Muscle of leg (tissue), 11 donors: ENCODE data around the gene RAD51B. TPM values are rescaled to one million over a fixed set of nuclear protein-coding genes. Genes with fewer than 3 reads are reported as not detected.

Experiments used
- DNase-seq: peaks from one replicate; pipeline ENCODE4 v3.0.0; 2013
- H3K27ac ChIP-seq: one replicate; pipeline ENCODE4 v1.5.1; 2013; ENCODE audit warnings: mild to moderate bottlenecking, low read length, control low read depth
- H3K27me3 ChIP-seq: one replicate; pipeline ENCODE4 v1.6.1; 2013; ENCODE audit warnings: low read length; ENCODE audit not compliant: control insufficient read depth, insufficient read depth
- H3K36me3 ChIP-seq: one replicate; pipeline ENCODE4 v1.6.1; 2013; ENCODE audit warnings: low read length; ENCODE audit not compliant: control insufficient read depth, insufficient read depth
- H3K4me1 ChIP-seq: one replicate; pipeline ENCODE4 v1.6.1; 2013; ENCODE audit warnings: low read length; ENCODE audit not compliant: control insufficient read depth, insufficient read depth
- H3K4me3 ChIP-seq: one replicate; pipeline ENCODE4 v1.5.1; 2013; ENCODE audit warnings: low read length, control low read depth
- H3K9me3 ChIP-seq: replicated peaks from 2 replicates; pipeline ENCODE4 v1.6.1; 2013; ENCODE audit warnings: low read depth, low read length; ENCODE audit not compliant: control insufficient read depth
- WGBS: methylation state at CpG from one replicate; pipeline ENCODE4 v1.1.5; 2013; ENCODE audit warnings: missing lambda C conversion rate; ENCODE audit not compliant: insufficient coverage; 5-methylcytosine and 5-hydroxymethylcytosine counted together
- polyA plus RNA-seq, 8 donors: library from polyadenylated mRNA; unstranded; fragments of 120-200 nt; gene quantifications; one replicate each; pipeline versions ENCODE4 v1.2.1 to v1.2.3, GENCODE V29; 2013; ENCODE audit warnings: inconsistent platforms in 1 of 8, low replicate concordance in 1 of 8; ENCODE audit not compliant: insufficient read length in 8 of 8, insufficient read depth in 1 of 8
- total RNA-seq: library from RNA; stranded (reverse); fragments of 120-200 nt; gene quantifications from one replicate; pipeline ENCODE4 v1.2.4, GENCODE V29; 2013

RAD51B gene
- total and polyA plus RNA-seq, 9 donors, result 6.0 to 16.5 (median 7.2) TPM

DNA sequence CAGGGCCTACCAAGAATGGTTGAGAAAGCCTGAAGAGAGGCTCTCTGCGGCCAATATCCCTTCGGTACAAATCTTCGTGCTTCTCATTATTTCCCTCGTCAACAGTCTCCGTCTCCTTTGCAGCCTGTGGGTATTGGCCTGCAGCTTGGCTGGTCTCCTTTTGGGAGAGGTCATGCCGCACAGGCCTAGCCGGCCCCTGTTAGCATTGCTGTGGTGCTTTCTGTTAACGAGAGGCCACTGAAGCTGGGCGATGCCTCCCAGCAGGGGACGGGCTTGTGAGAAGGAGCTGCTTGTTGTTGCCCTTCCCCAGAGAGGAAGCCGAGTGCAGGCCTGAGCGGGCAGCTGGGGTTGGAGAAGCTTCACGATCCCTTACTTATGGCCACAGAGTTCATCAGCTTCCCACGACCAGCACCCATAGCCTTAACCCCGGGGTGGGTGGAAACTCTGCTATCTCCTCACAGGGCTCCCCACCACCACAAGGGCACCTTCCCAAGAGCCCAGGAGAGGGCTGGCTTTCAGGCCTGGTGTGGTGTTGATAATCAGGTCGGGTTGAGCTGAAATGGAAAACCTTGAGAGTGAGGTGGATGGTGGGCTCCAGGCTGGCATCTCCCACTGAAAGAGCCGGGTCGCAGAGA lies 744.7 kb downstream of the RAD51B start:
- Histone ChIP-seq H3K9me3 (no peaks in the 10 kb centered on the region), H3K4me1 (peaks cover 61% of the 10 kb centered on the region), H3K27ac (peak overlapping the region; percentile 74), H3K27me3 (no peaks in the 10 kb centered on the region), H3K4me3 (no peak overlapping the region), H3K36me3 (no peaks in the 10 kb centered on the region)
- 69% methylated on average over 8 of the region's 18 CpGs for WGBS
- DNase-seq, result peak; percentile 69

DNA sequence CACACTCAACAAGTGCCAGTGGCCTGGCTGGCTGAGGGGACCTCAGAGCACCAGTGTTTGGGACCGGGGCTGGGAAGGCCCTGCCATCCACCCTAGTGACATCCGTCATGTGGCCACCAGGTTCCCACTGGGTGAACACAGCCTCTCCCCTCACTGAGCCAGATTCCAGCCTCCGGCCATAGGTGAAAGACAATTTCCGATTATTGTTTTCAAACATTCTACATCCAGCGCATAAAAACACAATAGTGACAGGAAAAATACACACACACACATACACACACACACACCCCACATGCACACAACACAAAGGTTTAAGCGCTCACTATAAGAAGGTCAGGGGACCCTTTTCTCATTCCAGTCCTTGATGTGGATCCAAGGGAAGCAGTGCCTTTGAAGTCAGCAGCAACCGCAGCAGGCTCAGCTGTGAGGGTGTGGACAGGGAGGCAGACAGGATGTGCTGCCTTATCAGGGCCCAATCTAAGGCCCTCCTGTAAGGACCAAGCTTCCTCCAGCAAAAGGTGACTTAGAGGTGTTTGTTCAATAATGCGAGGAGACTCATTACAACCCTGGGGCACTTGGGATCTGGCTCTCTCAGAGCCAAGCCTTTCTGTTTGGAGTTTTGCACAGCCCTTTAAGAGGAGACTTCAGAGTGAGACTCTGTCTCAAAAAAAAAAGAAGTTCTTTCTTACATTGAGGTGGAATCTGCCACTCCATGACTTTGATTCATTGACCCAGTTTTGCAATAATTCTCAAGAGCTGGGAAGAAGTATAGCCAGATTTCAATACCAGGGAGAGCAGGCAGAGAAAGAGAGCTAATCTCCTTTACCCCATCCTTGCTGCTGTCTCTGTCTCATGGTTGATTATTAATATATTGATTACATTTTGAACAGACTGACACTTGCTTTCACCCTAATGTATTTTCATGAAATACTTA lies 745.5 kb downstream of the RAD51B start:
- H3K27me3 ChIP-seq, result no peaks in the 10 kb centered on the region
- H3K4me3 ChIP-seq, result no peak overlapping the region
- peak; percentile 67 for DNase-seq
- 76% methylated on average over 6 of the region's 8 CpGs for WGBS
- H3K36me3 ChIP-seq, result no peaks in the 10 kb centered on the region
- H3K27ac ChIP-seq, result peak overlapping the region; percentile 74
- peaks cover 69% of the 10 kb centered on the region for H3K4me1 ChIP-seq
- no peaks in the 10 kb centered on the region for H3K9me3 ChIP-seq

DNA sequence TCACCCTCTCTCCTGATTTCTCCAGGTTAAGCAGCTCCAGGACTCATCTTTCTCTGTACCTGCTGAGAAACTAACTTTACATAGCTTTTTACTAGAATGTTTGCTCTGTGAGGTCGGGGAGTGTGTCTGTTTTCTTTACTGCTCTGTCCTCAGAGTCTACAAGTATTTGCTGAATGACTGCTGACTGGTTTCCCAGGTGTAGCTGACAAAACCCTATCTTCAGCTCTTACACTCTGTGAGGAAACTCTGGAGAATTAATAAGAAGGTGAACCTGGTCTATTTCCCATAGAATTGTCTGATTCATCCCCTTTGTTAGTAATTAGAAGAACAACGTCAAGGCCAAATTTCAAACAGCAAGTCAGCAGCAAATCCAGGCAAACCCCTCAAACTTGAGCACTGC lies 746.5 kb downstream of the RAD51B start:
- no peak overlapping the region for H3K4me3 ChIP-seq
- DNase-seq, result no peak
- no CpG with 5 or more reads among the region's 2 CpGs for WGBS
- peaks cover 66% of the 10 kb centered on the region for H3K4me1 ChIP-seq
- H3K9me3 ChIP-seq, result peaks cover 2% of the 10 kb centered on the region
- no peak overlapping the region for H3K27ac ChIP-seq
- no peaks in the 10 kb centered on the region for H3K27me3 ChIP-seq
- no peaks in the 10 kb centered on the region for H3K36me3 ChIP-seq

DNA sequence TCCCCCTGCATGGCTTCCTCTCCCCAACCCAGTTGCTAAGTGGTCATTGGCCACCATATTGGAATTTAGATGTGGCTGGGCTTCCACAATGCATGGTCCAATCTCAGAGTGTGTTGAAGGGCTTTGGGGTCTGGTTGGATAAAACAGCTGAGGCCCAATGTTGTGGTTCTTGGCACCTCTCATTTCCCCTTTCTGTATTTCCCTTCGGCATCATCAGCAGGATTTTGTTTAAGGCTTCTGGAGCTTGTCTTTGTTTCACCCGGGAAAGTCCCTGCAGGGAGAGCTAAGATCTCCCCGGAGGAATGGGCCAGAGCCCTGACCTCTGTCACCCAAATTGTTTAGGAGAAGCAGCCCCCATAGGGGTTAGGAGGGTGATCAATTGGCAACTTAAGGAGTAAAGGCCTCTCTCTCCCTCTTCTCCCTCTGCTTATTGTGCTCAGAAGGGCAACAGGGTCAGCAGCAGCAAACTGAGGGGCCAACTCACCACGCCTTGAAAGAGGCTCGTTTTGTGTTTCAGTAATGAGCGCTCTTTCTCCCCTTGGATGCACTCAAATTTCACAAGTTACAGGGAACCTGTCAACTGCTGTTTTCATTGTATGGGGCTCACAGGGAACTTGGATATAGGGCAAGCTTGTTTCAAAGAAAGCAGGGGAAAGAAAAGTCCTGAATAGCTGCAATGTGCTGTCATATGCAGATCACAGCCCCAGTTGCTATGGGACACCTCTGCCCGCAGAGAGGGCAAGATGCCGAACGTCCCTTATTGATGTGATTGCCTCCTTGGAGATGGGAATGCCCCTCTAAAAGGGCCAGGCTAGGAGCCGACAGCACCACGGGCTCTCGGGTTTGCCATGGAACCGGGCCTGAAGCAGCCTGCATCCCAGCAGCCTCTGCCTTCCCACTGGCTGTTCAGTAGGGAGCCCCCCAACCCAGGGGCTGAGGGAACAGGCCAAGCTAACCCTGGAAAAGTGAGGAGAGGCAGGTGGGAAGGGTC lies 749.6 kb downstream of the RAD51B start:
- Histone ChIP-seq H3K4me1 (peaks cover 35% of the 10 kb centered on the region), H3K36me3 (no peaks in the 10 kb centered on the region), H3K27me3 (no peaks in the 10 kb centered on the region), H3K27ac (no peak overlapping the region), H3K9me3 (peaks cover 7% of the 10 kb centered on the region), H3K4me3 (no peak overlapping the region)
- DNase-seq, result no peak
- WGBS, result 93% methylated on average over 7 of the region's 13 CpGs

DNA sequence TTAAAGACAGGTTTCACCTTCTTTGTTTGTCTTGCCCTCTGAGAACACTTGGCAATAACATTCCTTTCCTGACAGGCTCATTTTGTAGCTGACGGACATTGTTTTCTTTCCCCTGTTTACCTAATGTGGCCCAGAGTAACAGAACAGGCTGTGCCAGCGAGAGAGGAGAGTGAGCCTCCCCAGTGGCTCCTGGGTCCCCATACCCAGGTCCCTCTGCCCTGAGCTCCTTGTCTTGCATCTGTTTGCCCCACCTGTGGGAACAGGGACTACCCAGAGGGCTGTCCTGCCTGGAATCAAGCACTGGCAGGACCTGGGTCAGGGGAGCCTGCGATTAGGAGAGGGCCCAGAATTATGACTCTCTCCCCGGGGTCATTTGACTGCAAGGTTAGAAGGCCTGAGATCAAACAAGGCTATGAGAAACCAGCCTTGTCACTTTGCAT lies 750.4 kb downstream of the RAD51B start:
- Histone ChIP-seq H3K4me1 (peaks cover 33% of the 10 kb centered on the region), H3K27ac (no peak overlapping the region), H3K9me3 (peaks cover 7% of the 10 kb centered on the region), H3K36me3 (no peaks in the 10 kb centered on the region), H3K4me3 (no peak overlapping the region), H3K27me3 (no peaks in the 10 kb centered on the region)
- WGBS, result 89% methylated on average over 4 of the region's 4 CpGs
- no peak for DNase-seq

DNA sequence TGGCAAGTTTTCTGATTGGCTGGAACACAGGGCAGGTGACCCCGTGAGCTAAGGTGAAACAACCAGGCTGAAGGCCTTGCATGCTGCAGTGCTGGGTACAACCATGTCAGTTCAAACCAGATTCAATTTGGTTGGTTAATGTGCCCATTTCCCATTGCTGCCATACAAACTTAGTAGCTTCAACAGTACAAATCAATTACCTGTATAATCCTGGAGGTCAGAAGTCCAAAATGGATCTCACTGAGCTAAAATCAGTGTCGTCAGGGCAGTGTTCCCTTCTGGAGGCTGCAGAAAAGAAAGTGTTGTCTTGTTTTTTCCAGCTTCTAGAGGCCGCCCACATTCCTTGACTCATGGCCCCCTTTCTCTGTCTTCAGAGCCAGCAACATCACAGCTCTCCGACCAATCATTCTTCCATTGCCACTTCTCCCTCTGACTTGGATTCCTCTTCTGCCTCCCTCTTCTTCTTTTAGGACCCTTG lies 751.6 kb downstream of the RAD51B start:
- H3K27ac ChIP-seq, result no peak overlapping the region
- H3K4me1 ChIP-seq, result peaks cover 29% of the 10 kb centered on the region
- H3K9me3 ChIP-seq, result peaks cover 7% of the 10 kb centered on the region
- no peaks in the 10 kb centered on the region for H3K36me3 ChIP-seq
- no peak overlapping the region for H3K4me3 ChIP-seq
- WGBS, result 91% methylated on average over 2 of the region's 4 CpGs
- DNase-seq, result no peak
- no peaks in the 10 kb centered on the region for H3K27me3 ChIP-seq

DNA sequence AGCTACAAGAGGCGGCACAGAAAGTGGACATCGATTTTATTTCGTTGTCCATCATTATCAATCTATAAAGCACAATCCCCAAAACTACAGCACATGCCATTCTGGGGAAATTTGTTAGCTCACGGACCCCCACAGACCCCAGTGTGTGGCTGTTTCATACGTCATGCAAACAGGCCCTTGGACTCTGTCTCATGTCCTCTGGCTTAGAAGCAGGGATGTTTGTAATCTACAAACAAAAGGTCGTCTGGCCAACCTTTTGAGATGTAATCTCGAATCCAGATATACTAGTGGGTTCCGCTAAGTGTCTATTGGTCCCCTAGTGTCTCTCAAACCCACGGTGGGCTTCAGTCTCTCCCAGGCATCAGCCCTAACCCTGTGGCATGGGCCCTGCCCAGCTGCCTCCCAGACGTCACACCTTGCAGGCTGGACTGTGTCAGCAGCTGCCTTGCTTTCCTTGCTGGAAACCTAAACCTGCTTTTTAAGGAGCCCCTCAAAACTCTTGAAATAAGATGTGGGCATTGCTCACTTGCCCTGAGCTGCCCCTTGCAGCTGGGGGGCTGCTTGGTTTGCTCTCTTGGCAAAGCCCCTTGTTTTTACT lies 752.4 kb downstream of the RAD51B start:
- 70% methylated on average over 5 of the region's 10 CpGs for WGBS

DNA sequence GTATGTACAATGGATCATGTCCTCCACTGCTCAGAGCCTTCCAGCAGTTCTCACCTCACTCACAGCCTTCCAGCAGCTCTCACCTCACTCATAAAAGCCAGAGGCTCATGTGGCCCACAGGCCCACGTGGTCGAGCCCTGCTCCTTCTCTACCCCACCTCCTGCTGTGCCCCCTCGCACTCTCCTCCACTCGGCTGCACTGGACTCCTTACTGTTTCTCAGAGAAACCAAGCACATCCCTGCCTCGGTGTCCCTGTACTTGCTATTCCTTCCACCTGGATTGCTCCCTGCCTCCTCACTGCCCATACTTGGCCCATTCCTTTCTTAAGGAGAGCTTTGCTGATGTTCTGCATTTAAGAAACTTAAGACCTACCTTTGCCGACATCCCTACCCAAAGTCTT lies 753.5 kb downstream of the RAD51B start:
- no peak overlapping the region for H3K27ac ChIP-seq
- no peaks in the 10 kb centered on the region for H3K27me3 ChIP-seq
- H3K9me3 ChIP-seq, result peaks cover 7% of the 10 kb centered on the region
- no peaks in the 10 kb centered on the region for H3K36me3 ChIP-seq
- H3K4me1 ChIP-seq, result peaks cover 30% of the 10 kb centered on the region
- DNase-seq, result no peak
- no peak overlapping the region for H3K4me3 ChIP-seq
- WGBS, result 81% methylated on average over 5 of the region's 6 CpGs

More for the DNA sequence above, 752.4 kb downstream of the RAD51B start:
- H3K4me3 ChIP-seq, result no peak overlapping the region
- no peaks in the 10 kb centered on the region for H3K36me3 ChIP-seq
- no peaks in the 10 kb centered on the region for H3K27me3 ChIP-seq
- no peak overlapping the region for H3K27ac ChIP-seq
- peaks cover 7% of the 10 kb centered on the region for H3K9me3 ChIP-seq
- H3K4me1 ChIP-seq, result peaks cover 27% of the 10 kb centered on the region
- no peak for DNase-seq

DNA sequence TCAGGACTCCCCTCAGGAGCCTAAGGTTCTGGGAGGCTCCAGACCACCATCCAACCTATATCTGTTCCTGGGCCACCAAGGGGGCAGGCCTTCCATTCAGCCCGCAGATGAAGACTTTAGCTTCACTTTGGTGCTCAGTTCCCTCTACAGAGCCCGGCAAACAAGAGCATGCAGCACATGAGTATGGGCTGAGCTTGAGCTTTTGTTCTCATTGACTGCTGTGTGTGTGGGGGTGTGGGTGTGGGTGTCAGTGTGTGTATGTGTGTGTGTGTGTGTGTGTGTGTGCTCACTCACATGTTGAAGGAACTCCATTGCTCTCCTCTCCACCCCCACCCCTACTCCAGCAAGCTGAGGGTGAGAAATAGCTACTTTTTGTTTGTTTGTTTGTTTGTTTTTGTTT lies 754.1 kb downstream of the RAD51B start:
- H3K27ac ChIP-seq, result no peak overlapping the region
- WGBS, result no CpG with 5 or more reads among the region's 2 CpGs
- no peak for DNase-seq
- no peak overlapping the region for H3K4me3 ChIP-seq
- H3K27me3 ChIP-seq, result no peaks in the 10 kb centered on the region
- H3K36me3 ChIP-seq, result no peaks in the 10 kb centered on the region
- H3K4me1 ChIP-seq, result peaks cover 30% of the 10 kb centered on the region
- peaks cover 7% of the 10 kb centered on the region for H3K9me3 ChIP-seq
